SU-DHL-6 (cell line): ENCODE results near the gene SLC4A2.

ENCODE experiments used
- H2AFZ ChIP-seq: fragments of 200-600 bp; sonication (generic); 2 replicates; pipeline ENCODE4 v1.6.1; 2014; ENCODE audit warnings: low read depth, mild to moderate bottlenecking, moderate library complexity, mixed read lengths, antibody characterized with exemption, low read length; ENCODE audit not compliant: severe bottlenecking
- H3F3A ChIP-seq: fragments of 200-600 bp; shearing (Covaris generic); 2 replicates; pipeline ENCODE4 v1.6.0; 2016; ENCODE audit warnings: antibody characterized with exemption, mild to moderate bottlenecking; ENCODE audit not compliant: insufficient read depth
- H3K27ac ChIP-seq: fragments of 200-600 bp; sonication (generic); 2 replicates; pipeline ENCODE4 v1.5.1; 2016; ENCODE audit warnings: low read depth, mild to moderate bottlenecking, low read length, moderate library complexity, mixed read lengths
- H3K27me3 ChIP-seq: fragments of 200-600 bp; sonication (generic), shearing (Covaris generic); 2 replicates; pipeline ENCODE4 v1.6.0; 2014; ENCODE audit warnings: mild to moderate bottlenecking, low read length
- H3K36me3 ChIP-seq: fragments of 200-600 bp; sonication (generic); 2 replicates; pipeline ENCODE4 v1.6.1; 2014; ENCODE audit warnings: mild to moderate bottlenecking, low read length, mixed read lengths
- H3K4me2 ChIP-seq: fragments of 300-600, 200-600 bp; shearing (Covaris generic), sonication (generic); 2 replicates; pipeline ENCODE4 v1.6.0; 2014; ENCODE audit warnings: low read length, low read depth, mild to moderate bottlenecking; ENCODE audit not compliant: poor library complexity, severe bottlenecking
- H3K4me3 ChIP-seq: fragments of 200-600 bp; sonication (generic); 2 replicates; pipeline ENCODE4 v1.5.1; 2014; ENCODE audit warnings: antibody characterized with exemption, low read length, mild to moderate bottlenecking, mixed read lengths; ENCODE audit not compliant: insufficient read depth, poor library complexity, severe bottlenecking
- H3K79me2 ChIP-seq: fragments of 200-600 bp; sonication (generic); 2 replicates; pipeline ENCODE4 v1.6.1; 2014; ENCODE audit warnings: mild to moderate bottlenecking, low read length, moderate library complexity; ENCODE audit not compliant: insufficient read depth
- H3K9ac ChIP-seq: fragments of 200-600 bp; sonication (generic); 2 replicates; pipeline ENCODE4 v1.7.0; 2014; ENCODE audit warnings: mild to moderate bottlenecking, low read length
- H3K9me2 ChIP-seq: fragments of 200-600 bp; sonication (generic); replicated peaks from 2 replicates; pipeline ENCODE4 v1.6.1; 2014; ENCODE audit warnings: low read length; ENCODE audit not compliant: insufficient read depth
- H3K9me3 ChIP-seq: fragments of 200-600 bp; sonication (generic); 2 replicates; pipeline ENCODE4 v1.6.1; 2014; ENCODE audit warnings: low read length, mixed read lengths; ENCODE audit not compliant: insufficient read depth
- H4K20me1 ChIP-seq: fragments of 200-600 bp; sonication (generic); 2 replicates; pipeline ENCODE4 v1.6.1; 2014; ENCODE audit warnings: low read depth, mild to moderate bottlenecking, antibody characterized with exemption, low read length, moderate library complexity, mixed read lengths
- EZH2phosphoT487 ChIP-seq: fragments of 200-600 bp; sonication (generic), shearing (Covaris generic); conservative IDR thresholded peaks from 2 replicates; pipeline ENCODE4 v1.6.1; 2018; ENCODE audit warnings: mild to moderate bottlenecking, antibody characterized with exemption, low read length, moderate library complexity, mixed read lengths
- TF ChIP-seq, protein P1 (sequence below): fragments of 200-600 bp; sonication (generic); IDR thresholded peaks from one replicate; pipeline ENCODE4 v1.5.1; 2017; ENCODE audit warnings: antibody characterized with exemption, mild to moderate bottlenecking, low read length, moderate library complexity; ENCODE audit not compliant: insufficient read depth, poor library complexity, severe bottlenecking

Gene SLC4A2

DNA sequence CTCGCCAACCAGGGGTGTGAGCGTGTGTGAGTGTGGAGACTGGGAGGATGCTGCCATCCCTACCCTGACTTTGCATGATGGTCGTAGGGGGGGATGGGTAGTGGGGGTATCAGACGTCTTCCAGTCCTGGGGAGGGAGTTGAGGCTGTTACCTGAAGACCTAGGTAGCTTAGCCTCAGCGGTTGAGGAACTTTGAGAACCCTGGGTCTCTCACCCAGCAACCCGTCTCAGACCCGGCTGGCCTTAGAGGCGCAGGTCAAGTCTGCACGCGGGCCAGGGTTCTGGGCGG lies 2.7 kb downstream of the SLC4A2 start:
- Histone ChIP-seq H3K27ac (no peak overlapping the region), H3K4me2 (no peak overlapping the region), H4K20me1 (no peaks in the 10 kb centered on the region), H3F3A (peaks cover 8% of the 10 kb centered on the region), H2AFZ (no peak overlapping the region), H3K9ac (no peak overlapping the region), H3K79me2 (peaks cover 27% of the 10 kb centered on the region), H3K27me3 (no peaks in the 10 kb centered on the region), H3K9me2 (no peaks in the 10 kb centered on the region), H3K4me3 (no peak overlapping the region), H3K9me3 (no peaks in the 10 kb centered on the region), H3K36me3 (no peaks in the 10 kb centered on the region)
- TF ChIP-seq, protein P1, sequence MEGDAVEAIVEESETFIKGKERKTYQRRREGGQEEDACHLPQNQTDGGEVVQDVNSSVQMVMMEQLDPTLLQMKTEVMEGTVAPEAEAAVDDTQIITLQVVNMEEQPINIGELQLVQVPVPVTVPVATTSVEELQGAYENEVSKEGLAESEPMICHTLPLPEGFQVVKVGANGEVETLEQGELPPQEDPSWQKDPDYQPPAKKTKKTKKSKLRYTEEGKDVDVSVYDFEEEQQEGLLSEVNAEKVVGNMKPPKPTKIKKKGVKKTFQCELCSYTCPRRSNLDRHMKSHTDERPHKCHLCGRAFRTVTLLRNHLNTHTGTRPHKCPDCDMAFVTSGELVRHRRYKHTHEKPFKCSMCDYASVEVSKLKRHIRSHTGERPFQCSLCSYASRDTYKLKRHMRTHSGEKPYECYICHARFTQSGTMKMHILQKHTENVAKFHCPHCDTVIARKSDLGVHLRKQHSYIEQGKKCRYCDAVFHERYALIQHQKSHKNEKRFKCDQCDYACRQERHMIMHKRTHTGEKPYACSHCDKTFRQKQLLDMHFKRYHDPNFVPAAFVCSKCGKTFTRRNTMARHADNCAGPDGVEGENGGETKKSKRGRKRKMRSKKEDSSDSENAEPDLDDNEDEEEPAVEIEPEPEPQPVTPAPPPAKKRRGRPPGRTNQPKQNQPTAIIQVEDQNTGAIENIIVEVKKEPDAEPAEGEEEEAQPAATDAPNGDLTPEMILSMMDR = no peak
- TF ChIP-seq EZH2phosphoT487 = no peak

DNA sequence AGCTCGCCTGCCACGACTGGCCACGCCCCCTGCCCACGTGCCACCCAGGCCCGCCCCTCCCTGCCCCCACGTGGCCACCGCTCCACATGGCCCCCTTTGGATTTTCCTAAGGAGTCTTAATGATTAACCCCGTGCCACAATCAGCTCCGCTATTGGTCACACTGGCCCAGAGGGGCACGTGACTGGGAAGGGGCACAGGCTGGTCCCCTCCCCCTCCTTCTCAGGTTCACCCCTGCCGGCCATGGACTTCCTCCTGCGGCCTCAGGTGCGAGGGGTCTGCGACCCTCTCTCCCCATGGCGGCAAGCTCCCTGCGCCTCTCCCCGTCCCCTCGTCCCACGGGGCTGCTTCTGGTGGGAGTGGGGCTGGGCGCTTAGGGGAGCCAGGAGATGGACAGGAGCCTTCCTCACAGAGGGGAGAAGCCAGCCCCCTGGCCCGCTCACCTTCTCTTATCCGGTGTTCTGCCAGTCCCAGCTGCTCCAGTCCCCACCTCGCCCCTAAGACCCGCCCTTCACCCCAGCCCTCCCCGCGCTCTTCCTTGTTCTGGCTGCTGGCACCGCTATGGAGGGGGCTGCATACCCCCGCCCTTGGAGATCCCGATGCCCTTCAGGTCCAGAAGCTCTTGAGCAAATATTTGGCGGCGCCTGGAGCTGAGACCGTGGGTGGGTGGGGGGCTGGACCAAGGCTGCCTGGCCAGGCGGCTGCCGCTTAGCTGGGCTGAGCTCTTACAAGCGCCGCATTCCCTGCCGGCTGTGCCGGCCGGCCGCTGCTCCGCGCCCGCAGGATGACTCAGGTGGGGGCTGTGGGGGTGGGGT lies 3.2 kb downstream of the SLC4A2 start:
- H3K9me2 ChIP-seq = no peaks in the 10 kb centered on the region
- H3K79me2 ChIP-seq = peaks cover 27% of the 10 kb centered on the region
- no peak overlapping the region for H3K4me2 ChIP-seq
- H4K20me1 ChIP-seq = no peaks in the 10 kb centered on the region
- peaks cover 8% of the 10 kb centered on the region for H3F3A ChIP-seq
- H3K27me3 ChIP-seq = no peaks in the 10 kb centered on the region
- no peaks in the 10 kb centered on the region for H3K9me3 ChIP-seq
- no peak overlapping the region for H3K27ac ChIP-seq
- H3K36me3 ChIP-seq = no peaks in the 10 kb centered on the region
- H3K9ac ChIP-seq = no peak overlapping the region
- H3K4me3 ChIP-seq = no peak overlapping the region
- H2AFZ ChIP-seq = no peak overlapping the region
- TF ChIP-seq, protein P1 = no peak
- TF ChIP-seq EZH2phosphoT487 = no peak

DNA sequence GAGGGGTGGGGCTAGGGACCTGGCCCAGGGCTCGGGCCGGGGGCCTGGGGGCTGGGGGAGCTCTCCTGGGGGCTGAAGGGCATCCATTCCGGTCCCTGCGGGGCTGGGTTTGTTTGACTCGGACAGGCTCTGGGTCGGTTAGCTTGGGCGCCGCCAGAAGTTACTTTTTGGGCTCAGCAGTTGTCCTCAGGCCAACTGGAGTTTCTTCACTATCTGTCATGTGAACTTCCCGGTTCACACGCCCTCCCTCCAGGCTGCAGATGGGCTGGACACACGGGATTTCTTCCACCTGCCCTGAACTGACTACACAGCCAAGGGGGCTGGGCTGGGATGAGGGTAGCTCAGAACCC lies 3.8 kb downstream of the SLC4A2 start:
- H3K36me3 ChIP-seq = no peaks in the 10 kb centered on the region
- no peaks in the 10 kb centered on the region for H3K9me2 ChIP-seq
- H3K9me3 ChIP-seq = no peaks in the 10 kb centered on the region
- no peaks in the 10 kb centered on the region for H3K27me3 ChIP-seq
- TF ChIP-seq, protein P1 = no peak
- no peak for TF ChIP-seq EZH2phosphoT487
- peaks cover 27% of the 10 kb centered on the region for H3K79me2 ChIP-seq
- no peak overlapping the region for H2AFZ ChIP-seq
- no peak overlapping the region for H3K27ac ChIP-seq
- no peak overlapping the region for H3K4me2 ChIP-seq
- H3F3A ChIP-seq = peaks cover 8% of the 10 kb centered on the region
- no peaks in the 10 kb centered on the region for H4K20me1 ChIP-seq
- H3K4me3 ChIP-seq = no peak overlapping the region
- no peak overlapping the region for H3K9ac ChIP-seq
